ENCODE data around the gene PLA2G7.

DNA sequence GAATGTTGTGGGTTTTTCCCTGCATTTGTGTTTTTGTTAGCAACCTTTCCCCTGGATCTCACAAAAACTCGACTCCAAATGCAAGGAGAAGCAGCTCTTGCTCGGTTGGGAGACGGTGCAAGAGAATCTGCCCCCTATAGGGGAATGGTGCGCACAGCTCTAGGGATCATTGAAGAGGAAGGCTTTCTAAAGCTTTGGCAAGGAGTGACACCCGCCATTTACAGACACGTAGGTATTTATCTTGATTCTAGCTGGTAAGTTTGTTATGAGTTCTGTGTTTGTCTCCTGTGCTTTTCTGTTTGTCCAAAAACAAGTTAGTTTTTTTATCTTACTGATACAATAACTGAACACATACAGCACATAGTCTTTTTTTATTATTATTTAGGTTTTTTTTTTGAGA, 79.4 kb downstream of the PLA2G7 start:
- TF ChIP-seq, protein P1, sequence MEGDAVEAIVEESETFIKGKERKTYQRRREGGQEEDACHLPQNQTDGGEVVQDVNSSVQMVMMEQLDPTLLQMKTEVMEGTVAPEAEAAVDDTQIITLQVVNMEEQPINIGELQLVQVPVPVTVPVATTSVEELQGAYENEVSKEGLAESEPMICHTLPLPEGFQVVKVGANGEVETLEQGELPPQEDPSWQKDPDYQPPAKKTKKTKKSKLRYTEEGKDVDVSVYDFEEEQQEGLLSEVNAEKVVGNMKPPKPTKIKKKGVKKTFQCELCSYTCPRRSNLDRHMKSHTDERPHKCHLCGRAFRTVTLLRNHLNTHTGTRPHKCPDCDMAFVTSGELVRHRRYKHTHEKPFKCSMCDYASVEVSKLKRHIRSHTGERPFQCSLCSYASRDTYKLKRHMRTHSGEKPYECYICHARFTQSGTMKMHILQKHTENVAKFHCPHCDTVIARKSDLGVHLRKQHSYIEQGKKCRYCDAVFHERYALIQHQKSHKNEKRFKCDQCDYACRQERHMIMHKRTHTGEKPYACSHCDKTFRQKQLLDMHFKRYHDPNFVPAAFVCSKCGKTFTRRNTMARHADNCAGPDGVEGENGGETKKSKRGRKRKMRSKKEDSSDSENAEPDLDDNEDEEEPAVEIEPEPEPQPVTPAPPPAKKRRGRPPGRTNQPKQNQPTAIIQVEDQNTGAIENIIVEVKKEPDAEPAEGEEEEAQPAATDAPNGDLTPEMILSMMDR (conservative IDR thresholded peaks at IDR 0.05 in 1 of 2, IDR thresholded peaks at IDR 0.05 in 1 of 2; ENCODE audit: extremely low read depth in 1 of 2, insufficient read depth in 1 of 2, low read depth in 1 of 2, low read length in 2 of 2): peak in 1 of 2 donors; percentile 22
- TF ChIP-seq EZH2 (IDR thresholded peaks at IDR 0.05; ENCODE audit: borderline replicate concordance, low read length): no peak
